Measurements from ENCODE around the gene MAP3K5.

DNA sequence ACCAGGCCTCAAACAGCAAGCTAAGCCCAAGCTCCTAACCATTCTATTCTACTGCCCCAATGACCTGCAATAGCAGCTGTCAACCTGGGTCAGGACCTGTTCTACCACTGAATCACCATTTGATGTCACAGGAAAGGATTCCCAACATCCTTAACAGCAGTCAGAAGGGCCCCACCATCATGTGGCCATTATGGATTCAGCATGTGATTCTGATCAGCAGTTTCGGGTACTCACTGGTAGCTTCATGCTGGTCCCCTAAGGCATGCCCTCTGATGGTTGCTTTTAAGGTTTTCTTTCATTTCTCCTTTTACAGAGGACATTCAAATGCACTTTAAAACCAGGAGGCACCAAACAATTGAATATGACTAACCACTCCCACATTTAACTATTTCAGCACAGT is 204.8 kb downstream of the MAP3K5 start:
- TF ChIP-seq, protein P1, sequence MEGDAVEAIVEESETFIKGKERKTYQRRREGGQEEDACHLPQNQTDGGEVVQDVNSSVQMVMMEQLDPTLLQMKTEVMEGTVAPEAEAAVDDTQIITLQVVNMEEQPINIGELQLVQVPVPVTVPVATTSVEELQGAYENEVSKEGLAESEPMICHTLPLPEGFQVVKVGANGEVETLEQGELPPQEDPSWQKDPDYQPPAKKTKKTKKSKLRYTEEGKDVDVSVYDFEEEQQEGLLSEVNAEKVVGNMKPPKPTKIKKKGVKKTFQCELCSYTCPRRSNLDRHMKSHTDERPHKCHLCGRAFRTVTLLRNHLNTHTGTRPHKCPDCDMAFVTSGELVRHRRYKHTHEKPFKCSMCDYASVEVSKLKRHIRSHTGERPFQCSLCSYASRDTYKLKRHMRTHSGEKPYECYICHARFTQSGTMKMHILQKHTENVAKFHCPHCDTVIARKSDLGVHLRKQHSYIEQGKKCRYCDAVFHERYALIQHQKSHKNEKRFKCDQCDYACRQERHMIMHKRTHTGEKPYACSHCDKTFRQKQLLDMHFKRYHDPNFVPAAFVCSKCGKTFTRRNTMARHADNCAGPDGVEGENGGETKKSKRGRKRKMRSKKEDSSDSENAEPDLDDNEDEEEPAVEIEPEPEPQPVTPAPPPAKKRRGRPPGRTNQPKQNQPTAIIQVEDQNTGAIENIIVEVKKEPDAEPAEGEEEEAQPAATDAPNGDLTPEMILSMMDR (IDR thresholded peaks at IDR 0.05; ENCODE audit: extremely low read depth in 1 of 2, insufficient read depth in 1 of 2, low read depth in 1 of 2, low read length in 2 of 2), result no peak
- TF ChIP-seq POLR2A (IDR thresholded peaks at IDR 0.05; ENCODE audit: low read depth, low read length) (no peak), MYC (IDR thresholded peaks at IDR 0.05; ENCODE audit: low read depth, low read length) (no peak), EZH2 (IDR thresholded peaks at IDR 0.05; ENCODE audit: borderline replicate concordance, low read depth, low read length, severe bottlenecking) (no peak), POLR2AphosphoS5 (IDR thresholded peaks at IDR 0.05; ENCODE audit: insufficient read depth, low read depth, low read length) (no peak), GATA2 (IDR thresholded peaks at IDR 0.05; ENCODE audit: insufficient read depth, insufficient read length, low read depth, low read length) (no peak), JUN (IDR thresholded peaks at IDR 0.05; ENCODE audit: borderline replicate concordance, insufficient read depth, insufficient read length, low read depth) (no peak)
- TF ChIP-seq, protein P2, sequence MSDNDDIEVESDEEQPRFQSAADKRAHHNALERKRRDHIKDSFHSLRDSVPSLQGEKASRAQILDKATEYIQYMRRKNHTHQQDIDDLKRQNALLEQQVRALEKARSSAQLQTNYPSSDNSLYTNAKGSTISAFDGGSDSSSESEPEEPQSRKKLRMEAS (IDR thresholded peaks at IDR 0.05; ENCODE audit: insufficient read depth, insufficient read length), result no peak

Measured in endothelial cell of umbilical vein (primary cell).